Stimulated activated naive CD4-positive, alpha-beta T cell (primary cell): ENCODE measurements around the gene NRL.

Source experiments
- DNase-seq, 6 experiments: peaks; one replicate each; lab custom pipeline; 2025; lab: John Stamatoyannopoulos, UW

The NRL gene

GRCh38 chr14:24065408-24065807 lies 49.3 kb downstream of the NRL start:
- DNase-seq: no peak

GRCh38 chr14:24064856-24065255 lies 49.9 kb downstream of the NRL start:
- DNase-seq: no peak

- no peak for DNase-seq
Measured at GRCh38 chr14:24064091-24064795, 50.5 kb downstream of the NRL start.

- DNase-seq: no peak
Measured at GRCh38 chr14:24063263-24063836, 51.4 kb downstream of the NRL start.

GRCh38 chr14:24062216-24062980 lies 52.4 kb downstream of the NRL start:
- DNase-seq: no peak

- no peak for DNase-seq
Measured at GRCh38 chr14:24060984-24061913, 53.5 kb downstream of the NRL start.

- DNase-seq: no peak
Measured at GRCh38 chr14:24060443-24060842, 54.3 kb downstream of the NRL start.

GRCh38 chr14:24059841-24060388 lies 54.8 kb downstream of the NRL start:
- no peak for DNase-seq

GRCh38 chr14:24058951-24059475 lies 55.7 kb downstream of the NRL start:
- DNase-seq: no peak

- DNase-seq: peak in 5 of 6 experiments; percentile 8 to 71 (median 45)
Measured at GRCh38 chr14:24058260-24058950, 56.3 kb downstream of the NRL start.

- DNase-seq: no peak
Measured at GRCh38 chr14:24057867-24058259, 56.9 kb downstream of the NRL start.

- no peak for DNase-seq
Measured at GRCh38 chr14:24057271-24057670, 57.5 kb downstream of the NRL start.

GRCh38 chr14:24056800-24057184 lies 58.0 kb downstream of the NRL start:
- DNase-seq: no peak

- DNase-seq: no peak
Measured at GRCh38 chr14:24055971-24056799, 58.6 kb downstream of the NRL start.

- no peak for DNase-seq
Measured at GRCh38 chr14:24054646-24055045, 60.1 kb downstream of the NRL start.

GRCh38 chr14:24054324-24054641 lies 60.5 kb downstream of the NRL start:
- DNase-seq: no peak

- DNase-seq: no peak
Measured at GRCh38 chr14:24053548-24054323, 61.0 kb downstream of the NRL start.

GRCh38 chr14:24052656-24053547 lies 61.8 kb downstream of the NRL start:
- no peak for DNase-seq
